Measurements from ENCODE around the gene KCNG2. TPM values are rescaled to one million over a fixed set of nuclear protein-coding genes. Genes with fewer than 3 reads are reported as not detected.

Gene KCNG2
- total and polyA plus RNA-seq, 7 experiments from 2014 or later: not detected

GRCh38 chr18:79851950-79852349, 54.2 kb downstream of the KCNG2 start:
- Mint-ChIP-seq H3K9me3 (peaks cover 0 to 2% (median 0%) of the 10 kb centered on the region in 11 donors), H3K27me3 (peaks cover 0 to 7% (median 3%) of the 10 kb centered on the region in 5 donors), H3K4me1 (peaks cover 0 to 4% (median 0%) of the 10 kb centered on the region in 7 donors), H3K36me3 (no peaks in the 10 kb centered on the region), H3K27ac (no peak overlapping the region), H3K4me3 (no peak overlapping the region)
- no peaks in the 10 kb centered on the region for H3K36me3 ChIP-seq (ENCODE audit: control insufficient read depth in 2 of 3, insufficient read depth in 3 of 3, low read length in 3 of 3)
- no peak for ATAC-seq
- intact Hi-C loops (cut with micrococcal nuclease): no loop called here
- H3K9me3 ChIP-seq (ENCODE audit: control insufficient read depth in 2 of 3, low read length in 3 of 3): no peaks in the 10 kb centered on the region
- POLR2A ChIA-PET: no interaction called here
- CTCF ChIA-PET: no interaction called here
- no peak overlapping the region for H3K4me3 ChIP-seq (ENCODE audit: low read length)
- no peak for DNase-seq
- no peaks in the 10 kb centered on the region for H3K27me3 ChIP-seq (ENCODE audit: control insufficient read depth in 2 of 2, insufficient read depth in 2 of 2, low read length in 2 of 2)
- no peaks in the 10 kb centered on the region for H3K4me1 ChIP-seq (ENCODE audit: control insufficient read depth in 2 of 2, insufficient read depth in 2 of 2, low read length in 2 of 2)
- no peak overlapping the region for H3K27ac ChIP-seq (ENCODE audit: low read depth, low read length)

DNA sequence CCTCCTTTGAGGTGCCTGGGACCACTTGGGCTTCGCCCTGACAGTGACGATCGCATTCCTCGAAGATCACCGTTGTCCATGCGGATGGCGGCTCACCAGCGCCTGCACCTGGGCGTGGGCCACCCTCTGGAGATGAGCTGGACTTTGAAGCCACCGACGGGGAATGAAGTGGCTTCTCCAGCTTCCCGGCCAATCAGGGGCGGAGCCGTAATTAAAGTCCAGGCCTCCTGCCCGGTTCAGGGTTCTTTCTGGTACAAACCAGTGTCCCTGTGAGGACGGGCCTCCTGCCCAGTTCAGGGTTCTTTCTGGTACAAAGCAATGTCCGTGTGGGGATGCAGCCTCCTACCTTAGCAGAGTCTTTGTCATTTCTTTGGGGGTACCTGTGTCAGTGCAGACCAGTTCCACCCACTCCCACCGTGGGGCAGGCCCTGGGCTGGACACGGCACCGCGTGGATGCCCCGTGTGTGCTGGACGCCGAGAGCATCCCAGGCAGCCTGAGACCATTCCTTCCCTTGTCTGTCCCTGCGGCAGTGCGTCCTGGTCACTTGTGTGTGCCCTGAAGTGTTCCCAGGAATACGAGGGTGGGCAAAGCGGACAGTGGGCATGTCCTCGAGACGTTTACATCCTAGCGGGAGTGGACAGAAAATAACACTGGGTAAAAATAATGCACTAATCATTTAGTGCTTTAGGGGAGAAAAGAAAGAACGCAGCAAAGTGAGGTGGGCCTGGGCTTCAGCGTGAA, 55.0 kb downstream of the KCNG2 start:
- DNase-seq: no peak
- peaks cover 0 to 8% (median 3%) of the 10 kb centered on the region in 5 donors for H3K27me3 Mint-ChIP-seq

DNA sequence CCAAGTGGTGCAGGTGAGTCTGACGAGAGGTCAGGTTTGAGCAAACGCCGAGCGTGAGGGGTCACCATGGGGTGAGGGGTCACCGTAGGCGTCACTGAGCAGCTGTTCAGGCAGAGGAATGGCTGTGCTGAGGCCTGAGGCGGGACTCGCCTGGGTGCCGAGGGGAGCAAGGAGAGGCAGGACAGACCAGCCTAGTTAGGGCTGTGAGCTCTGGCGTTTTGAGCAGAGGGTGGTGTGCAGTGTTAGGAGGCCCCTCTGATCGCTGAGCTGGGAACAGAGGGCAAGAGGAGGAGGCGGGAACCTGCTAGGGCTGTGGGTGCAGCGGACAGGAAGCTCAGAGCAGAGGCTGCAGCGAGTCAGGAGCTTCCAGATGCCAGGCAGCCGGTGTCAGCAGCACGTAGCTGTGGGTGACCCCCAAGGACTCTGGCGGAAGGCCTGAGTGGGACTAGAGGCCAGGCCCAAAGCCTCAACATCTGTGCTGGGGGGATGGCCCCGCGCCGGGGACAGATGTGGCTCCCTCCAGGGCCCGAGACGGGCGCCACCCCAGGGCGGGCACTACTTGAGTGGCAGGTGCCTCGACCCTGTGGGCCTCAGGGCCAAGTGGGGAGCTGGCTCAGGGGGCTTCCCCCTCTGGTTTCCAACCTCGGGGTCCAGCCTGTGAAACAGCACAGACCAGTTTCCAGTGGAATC, 55.7 kb downstream of the KCNG2 start:
- Histone ChIP-seq H3K4me3 (ENCODE audit: low read length) (no peak overlapping the region), H3K9me3 (ENCODE audit: control insufficient read depth in 2 of 3, low read length in 3 of 3) (no peaks in the 10 kb centered on the region), H3K27me3 (ENCODE audit: control insufficient read depth in 2 of 2, insufficient read depth in 2 of 2, low read length in 2 of 2) (no peaks in the 10 kb centered on the region), H3K36me3 (ENCODE audit: control insufficient read depth in 2 of 3, insufficient read depth in 3 of 3, low read length in 3 of 3) (no peaks in the 10 kb centered on the region), H3K4me1 (ENCODE audit: control insufficient read depth in 2 of 2, insufficient read depth in 2 of 2, low read length in 2 of 2) (no peaks in the 10 kb centered on the region), H3K27ac (ENCODE audit: low read depth, low read length) (no peak overlapping the region)
- peaks cover 0 to 8% (median 3%) of the 10 kb centered on the region in 5 donors for H3K27me3 Mint-ChIP-seq
- ChIA-PET CTCF (no interaction called here), POLR2A (no interaction called here)
- no peak overlapping the region for H3K27ac Mint-ChIP-seq
- intact Hi-C loops (cut with micrococcal nuclease): no loop called here
- no peak overlapping the region for H3K4me3 Mint-ChIP-seq
- peaks cover 0 to 8% (median 4%) of the 10 kb centered on the region in 7 donors for H3K4me1 Mint-ChIP-seq
- peaks cover 0 to 2% (median 0%) of the 10 kb centered on the region in 11 donors for H3K9me3 Mint-ChIP-seq
- ATAC-seq (no peak), DNase-seq (no peak)
- no peaks in the 10 kb centered on the region for H3K36me3 Mint-ChIP-seq

More for the DNA sequence above, 55.0 kb downstream of the KCNG2 start:
- Histone ChIP-seq H3K4me3 (ENCODE audit: low read length) (no peak overlapping the region), H3K9me3 (ENCODE audit: control insufficient read depth in 2 of 3, low read length in 3 of 3) (no peaks in the 10 kb centered on the region), H3K36me3 (ENCODE audit: control insufficient read depth in 2 of 3, insufficient read depth in 3 of 3, low read length in 3 of 3) (no peaks in the 10 kb centered on the region), H3K4me1 (ENCODE audit: control insufficient read depth in 2 of 2, insufficient read depth in 2 of 2, low read length in 2 of 2) (no peaks in the 10 kb centered on the region), H3K27ac (ENCODE audit: low read depth, low read length) (no peak overlapping the region), H3K27me3 (ENCODE audit: control insufficient read depth in 2 of 2, insufficient read depth in 2 of 2, low read length in 2 of 2) (no peaks in the 10 kb centered on the region)
- Mint-ChIP-seq H3K9me3 (peaks cover 0 to 2% (median 0%) of the 10 kb centered on the region in 11 donors), H3K4me3 (no peak overlapping the region), H3K27ac (no peak overlapping the region), H3K36me3 (no peaks in the 10 kb centered on the region), H3K4me1 (peaks cover 0 to 8% (median 4%) of the 10 kb centered on the region in 7 donors)
- intact Hi-C loops (cut with micrococcal nuclease): no loop called here
- POLR2A ChIA-PET: no interaction called here
- no peak for ATAC-seq
- CTCF ChIA-PET: no interaction called here

DNA sequence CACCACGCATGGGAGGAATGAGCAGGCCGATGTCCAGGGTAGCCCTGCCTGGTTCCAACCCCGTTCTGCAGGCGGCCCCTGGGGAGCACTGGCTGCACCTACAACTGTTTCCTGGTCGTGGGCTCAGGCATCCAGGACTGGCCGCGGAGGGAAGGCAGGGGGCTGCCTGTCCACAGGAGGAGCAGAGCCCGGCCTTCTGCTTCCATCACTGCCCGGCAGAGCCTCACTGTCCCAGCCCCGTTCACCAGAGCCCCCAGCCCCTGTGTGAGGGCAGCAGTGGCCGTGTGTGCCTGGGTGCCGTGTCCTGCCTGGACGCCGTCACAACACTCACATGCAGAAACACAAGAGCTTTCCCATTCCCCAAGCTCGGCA, 56.2 kb downstream of the KCNG2 start:
- CTCF ChIA-PET: no interaction called here
- DNase-seq: no peak
- H3K9me3 Mint-ChIP-seq: peaks cover 0 to 2% (median 0%) of the 10 kb centered on the region in 11 donors

DNA sequence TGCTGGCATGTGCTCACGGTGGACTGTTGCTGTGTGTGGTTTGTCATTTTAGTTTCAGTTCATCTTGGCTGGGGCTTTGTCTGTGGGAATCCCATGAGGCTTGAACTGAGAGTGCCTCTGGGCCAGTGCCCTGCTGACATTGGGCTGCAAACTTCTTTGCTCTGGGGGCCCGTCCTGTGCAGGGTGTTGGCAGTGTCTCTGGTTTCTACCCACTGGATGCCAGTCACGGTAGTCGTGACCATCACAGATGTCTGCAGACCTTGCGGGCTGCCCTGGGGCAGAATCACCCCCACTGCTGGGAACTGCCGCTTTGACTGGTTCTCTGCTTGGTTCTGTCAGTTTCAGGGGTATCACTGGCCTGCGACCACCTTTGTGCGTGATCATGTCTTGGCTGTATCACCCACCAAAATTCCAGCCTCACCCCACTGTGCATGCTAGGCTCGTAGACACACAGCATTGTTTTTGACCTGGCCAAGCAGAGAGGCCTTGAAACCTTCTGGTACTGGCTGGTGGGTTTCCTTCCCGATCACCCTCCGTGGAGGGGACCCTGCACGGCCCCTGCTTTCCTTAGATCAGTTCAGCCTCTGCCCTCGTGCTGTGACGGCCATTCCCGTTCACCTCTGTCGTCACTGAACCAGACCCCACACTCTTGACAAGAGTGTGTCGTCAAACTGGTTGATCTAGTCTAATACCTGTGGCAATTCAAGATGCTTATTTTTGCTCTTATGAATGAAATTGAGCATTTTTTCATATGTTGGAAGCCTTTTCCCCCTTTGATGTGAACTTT, 57.6 kb downstream of the KCNG2 start:
- DNase-seq: no peak
- peaks cover 0 to 8% (median 4%) of the 10 kb centered on the region in 7 donors for H3K4me1 Mint-ChIP-seq
- H3K9me3 ChIP-seq (ENCODE audit: control insufficient read depth in 2 of 3, low read length in 3 of 3): no peaks in the 10 kb centered on the region
- CTCF ChIA-PET: no interaction called here
- H3K4me3 ChIP-seq (ENCODE audit: low read length): no peak overlapping the region
- peaks cover 0 to 8% (median 3%) of the 10 kb centered on the region in 5 donors for H3K27me3 Mint-ChIP-seq
- no peaks in the 10 kb centered on the region for H3K27me3 ChIP-seq (ENCODE audit: control insufficient read depth in 2 of 2, insufficient read depth in 2 of 2, low read length in 2 of 2)
- POLR2A ChIA-PET: no interaction called here
- no peak for ATAC-seq
- no peaks in the 10 kb centered on the region for H3K36me3 Mint-ChIP-seq
- no peak overlapping the region for H3K27ac Mint-ChIP-seq
- intact Hi-C loops (cut with micrococcal nuclease): no loop called here
- peaks cover 0 to 3% (median 0%) of the 10 kb centered on the region in 11 donors for H3K9me3 Mint-ChIP-seq
- no peak overlapping the region for H3K27ac ChIP-seq (ENCODE audit: low read depth, low read length)
- H3K4me3 Mint-ChIP-seq: no peak overlapping the region
- H3K36me3 ChIP-seq (ENCODE audit: control insufficient read depth in 2 of 3, insufficient read depth in 3 of 3, low read length in 3 of 3): no peaks in the 10 kb centered on the region
- no peaks in the 10 kb centered on the region for H3K4me1 ChIP-seq (ENCODE audit: control insufficient read depth in 2 of 2, insufficient read depth in 2 of 2, low read length in 2 of 2)

More for the DNA sequence above, 56.2 kb downstream of the KCNG2 start:
- no peak for ATAC-seq
- Histone ChIP-seq H3K9me3 (ENCODE audit: control insufficient read depth in 2 of 3, low read length in 3 of 3) (no peaks in the 10 kb centered on the region), H3K4me3 (ENCODE audit: low read length) (no peak overlapping the region), H3K27me3 (ENCODE audit: control insufficient read depth in 2 of 2, insufficient read depth in 2 of 2, low read length in 2 of 2) (no peaks in the 10 kb centered on the region), H3K27ac (ENCODE audit: low read depth, low read length) (no peak overlapping the region), H3K4me1 (ENCODE audit: control insufficient read depth in 2 of 2, insufficient read depth in 2 of 2, low read length in 2 of 2) (no peaks in the 10 kb centered on the region), H3K36me3 (ENCODE audit: control insufficient read depth in 2 of 3, insufficient read depth in 3 of 3, low read length in 3 of 3) (no peaks in the 10 kb centered on the region)
- POLR2A ChIA-PET: interaction anchor here (0.6 kb wide), 1 partner anchor 304 kb away, joined by 3 read pairs; no protein-coding TSS in a partner anchor
- Mint-ChIP-seq H3K4me1 (peaks cover 0 to 8% (median 4%) of the 10 kb centered on the region in 7 donors), H3K4me3 (no peak overlapping the region), H3K27me3 (peaks cover 0 to 8% (median 3%) of the 10 kb centered on the region in 5 donors), H3K27ac (no peak overlapping the region), H3K36me3 (no peaks in the 10 kb centered on the region)
- intact Hi-C loops (cut with micrococcal nuclease): no loop called here

DNA sequence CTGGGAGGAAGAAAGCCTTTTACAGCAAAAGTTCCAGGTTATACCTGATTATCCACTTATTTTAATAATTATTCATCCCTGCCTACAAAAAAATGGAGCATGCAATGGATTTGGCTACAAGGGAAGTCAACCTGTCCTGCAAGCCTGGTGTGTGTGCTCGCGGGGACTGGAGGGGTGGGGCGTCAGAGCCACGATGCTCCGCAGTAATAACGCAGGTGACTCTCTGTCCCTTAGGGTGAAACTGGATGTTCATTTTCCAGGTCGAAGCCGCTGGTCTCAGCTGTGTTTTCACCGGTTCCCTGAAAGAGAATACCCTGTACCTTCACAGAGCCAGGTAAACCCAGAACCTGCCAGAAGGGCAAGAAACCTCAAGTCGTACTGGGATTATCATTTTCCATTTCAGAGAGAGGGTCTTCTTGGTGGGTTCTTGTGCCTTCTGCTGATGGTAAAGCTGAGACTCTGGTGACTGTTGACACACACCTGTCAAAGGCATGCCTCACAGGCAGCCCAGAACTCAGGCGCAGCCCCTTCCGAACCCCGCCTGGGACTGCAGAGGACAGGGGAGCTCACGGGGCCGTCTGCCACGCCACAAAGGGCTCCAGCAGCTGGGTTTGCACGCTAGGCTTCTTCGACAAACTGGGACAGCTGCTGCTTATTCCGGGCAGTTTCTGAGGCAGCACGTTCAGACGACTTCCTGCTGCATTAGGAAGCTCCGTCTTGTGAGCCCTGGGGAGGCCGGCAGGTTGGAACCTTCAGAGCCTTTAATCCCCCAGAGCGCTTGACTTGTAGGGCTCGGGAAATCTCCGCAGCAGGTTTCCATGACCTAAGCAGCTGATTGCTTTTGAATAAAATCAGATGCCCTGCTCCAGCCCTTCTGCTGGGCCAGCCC, 58.6 kb downstream of the KCNG2 start:
- Histone ChIP-seq H3K4me1 (ENCODE audit: control insufficient read depth in 2 of 2, insufficient read depth in 2 of 2, low read length in 2 of 2) (no peaks in the 10 kb centered on the region), H3K36me3 (ENCODE audit: control insufficient read depth in 2 of 3, insufficient read depth in 3 of 3, low read length in 3 of 3) (no peaks in the 10 kb centered on the region), H3K27ac (ENCODE audit: low read depth, low read length) (no peak overlapping the region), H3K9me3 (ENCODE audit: control insufficient read depth in 2 of 3, low read length in 3 of 3) (no peaks in the 10 kb centered on the region), H3K27me3 (ENCODE audit: control insufficient read depth in 2 of 2, insufficient read depth in 2 of 2, low read length in 2 of 2) (no peaks in the 10 kb centered on the region), H3K4me3 (ENCODE audit: low read length) (no peak overlapping the region)
- Mint-ChIP-seq H3K27ac (peak overlapping the region in 1 of 9 donors; percentile 20), H3K27me3 (peaks cover 0 to 9% (median 3%) of the 10 kb centered on the region in 5 donors), H3K36me3 (no peaks in the 10 kb centered on the region), H3K4me3 (peak overlapping the region in 1 of 10 donors; percentile 36), H3K9me3 (peaks cover 0 to 11% (median 2%) of the 10 kb centered on the region in 11 donors), H3K4me1 (peaks cover 0 to 8% (median 4%) of the 10 kb centered on the region in 7 donors)
- ATAC-seq (peak; percentile 59), DNase-seq (peak in 4 of 9 donors; percentile 10 to 22 (median 17))
- intact Hi-C loops (cut with micrococcal nuclease): no loop called here
- CTCF ChIA-PET: no interaction called here
- POLR2A ChIA-PET: no interaction called here
